Suppressor macrophage treated with lipopolysaccharide for 1 hour (primary cell): ENCODE measurements around the gene ATP8A2.
A peak's percentile ranks its signal among the peaks of the same experiment; 100 is the strongest.

Source experiments
- DNase-seq, 3 donors: peaks; one replicate each; pipeline ENCODE4 v3.0.0-alpha.2; 2020 to 2022

Gene ATP8A2

GRCh38 chr13:26022538-26023292 is 650.9 kb downstream of the ATP8A2 start:
- DNase-seq, result no peak

GRCh38 chr13:26024558-26024957 is 652.8 kb downstream of the ATP8A2 start:
- no peak for DNase-seq

- no peak for DNase-seq
Observed at GRCh38 chr13:26025196-26025595, 653.4 kb downstream of the ATP8A2 start.

GRCh38 chr13:26025771-26026170 is 654.0 kb downstream of the ATP8A2 start:
- no peak for DNase-seq

- no peak for DNase-seq
Observed at GRCh38 chr13:26026211-26026610, 654.4 kb downstream of the ATP8A2 start.

GRCh38 chr13:26029581-26030136 is 657.9 kb downstream of the ATP8A2 start:
- no peak for DNase-seq

- no peak for DNase-seq
Observed at GRCh38 chr13:26030331-26030730, 658.6 kb downstream of the ATP8A2 start.

- no peak for DNase-seq
Observed at GRCh38 chr13:26034018-26034417, 662.2 kb downstream of the ATP8A2 start.

- no peak for DNase-seq
Observed at GRCh38 chr13:26036383-26036782, 664.6 kb downstream of the ATP8A2 start.

- DNase-seq, result peak in 2 of 3 donors; percentile 21 to 28
Observed at GRCh38 chr13:26037302-26037701, 665.5 kb downstream of the ATP8A2 start.

GRCh38 chr13:26038931-26039475 is 667.2 kb downstream of the ATP8A2 start:
- no peak for DNase-seq

- no peak for DNase-seq
Observed at GRCh38 chr13:26041444-26041843, 669.7 kb downstream of the ATP8A2 start.

GRCh38 chr13:26042785-26043184 is 671.0 kb downstream of the ATP8A2 start:
- DNase-seq, result no peak

- no peak for DNase-seq
Observed at GRCh38 chr13:26045142-26045541, 673.4 kb downstream of the ATP8A2 start.

- no peak for DNase-seq
Observed at GRCh38 chr13:26046639-26047038, 674.9 kb downstream of the ATP8A2 start.

- no peak for DNase-seq
Observed at GRCh38 chr13:26047040-26047439, 675.3 kb downstream of the ATP8A2 start.

GRCh38 chr13:26048741-26049140 is 677.0 kb downstream of the ATP8A2 start:
- no peak for DNase-seq

GRCh38 chr13:26050568-26051230 is 678.9 kb downstream of the ATP8A2 start:
- peak in 1 of 3 donors; percentile 2 for DNase-seq

GRCh38 chr13:26051231-26051656 is 679.5 kb downstream of the ATP8A2 start:
- DNase-seq, result peak in 1 of 3 donors; percentile 6

- DNase-seq, result peak; percentile 26 to 60 (median 49)
Observed at GRCh38 chr13:26051657-26052311, 680.0 kb downstream of the ATP8A2 start, which contains the start of gene SHISA2. SHISA2 (minus strand) TSS chr13:26052016; CDS start chr13:26050975, 1,041 bp downstream.

GRCh38 chr13:26052337-26052736 is 680.6 kb downstream of the ATP8A2 start:
- DNase-seq, result no peak

GRCh38 chr13:26053418-26053980 is 681.7 kb downstream of the ATP8A2 start:
- no peak for DNase-seq

GRCh38 chr13:26054896-26055295 is 683.1 kb downstream of the ATP8A2 start:
- no peak for DNase-seq
